ENCODE results near the gene CLCNKA.
A peak's percentile ranks its signal among the peaks of the same experiment; 100 is the strongest.
"Not testable (repeated sequence)": the region's sequence is repeated elsewhere in the genome, so short reads cannot be mapped to it uniquely, and the experiment has no call there.

CLCNKA gene

DNA sequence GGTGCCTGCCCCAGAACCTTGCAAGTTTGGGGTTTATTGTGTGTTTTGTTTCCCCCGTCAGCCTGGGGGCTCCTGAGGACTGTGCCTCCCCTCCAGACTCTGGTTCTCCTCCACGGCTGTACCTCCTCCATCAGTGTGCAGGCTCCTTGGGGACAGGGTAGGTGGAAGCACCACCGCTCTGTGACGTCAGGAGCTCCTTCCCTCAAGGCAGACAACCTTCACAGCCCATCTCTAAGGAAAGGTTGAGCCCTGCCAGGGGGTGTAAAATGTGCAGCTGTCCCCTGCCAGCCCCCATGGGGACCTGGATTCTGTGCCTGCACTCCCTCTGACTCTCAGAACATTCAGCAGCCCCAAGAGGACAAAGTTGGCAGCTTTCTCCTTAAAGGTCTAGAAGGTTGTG, 3.5 kb upstream of the CLCNKA start:
- no peak for DNase-seq
- H3K27ac Mint-ChIP-seq, result no peak overlapping the region

DNA sequence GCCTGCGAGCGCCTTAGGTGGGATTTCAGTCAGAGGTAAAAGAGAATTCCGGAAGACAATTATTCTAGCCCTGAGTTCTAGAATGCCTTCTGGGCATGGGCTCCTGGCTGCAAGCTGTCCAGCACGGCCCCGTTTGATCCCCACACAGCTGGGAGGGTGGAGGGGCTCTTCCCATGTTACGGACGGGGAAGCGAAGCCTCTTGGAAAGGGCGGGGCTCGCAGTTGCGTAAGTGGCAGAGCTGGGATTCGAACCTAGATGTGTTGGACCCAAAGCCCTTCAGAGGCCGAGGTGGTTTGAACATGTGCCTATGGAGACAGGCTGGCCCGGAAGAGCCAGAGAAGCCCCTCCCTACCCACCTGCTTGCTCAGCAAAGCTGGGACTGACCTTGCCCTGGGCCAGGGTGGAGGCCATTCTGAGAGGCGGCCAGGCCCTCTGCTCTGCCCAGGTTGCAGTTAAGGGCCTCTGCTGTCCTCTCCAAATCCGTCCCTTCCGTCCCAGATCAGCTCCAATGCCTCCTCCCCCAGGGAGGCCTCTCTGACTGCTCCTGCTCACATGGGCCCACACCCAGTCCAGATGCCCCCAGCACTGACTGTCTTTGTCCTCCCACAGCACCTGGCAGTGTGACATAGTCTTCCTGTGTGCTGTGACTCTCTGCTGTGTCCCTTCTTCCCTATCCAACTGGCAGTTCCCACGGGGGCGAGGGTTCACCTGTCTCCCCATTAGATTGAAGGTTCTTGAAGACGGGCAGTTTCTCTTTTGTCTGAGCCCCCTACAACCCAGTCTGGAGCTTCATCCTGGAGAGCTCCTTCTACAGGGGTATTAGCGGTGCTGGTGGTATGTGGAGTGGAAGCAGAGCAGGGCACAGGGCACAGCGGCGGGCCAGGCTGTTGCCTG, 2.8 kb upstream of the CLCNKA start:
- DNase-seq (no peak), ATAC-seq (replicated peaks) (no peak)
- no peaks in the 10 kb centered on the region for H3K9me3 Mint-ChIP-seq
- no peak overlapping the region for H3K4me3 Mint-ChIP-seq
- peaks cover 21 to 28% of the 10 kb centered on the region in 2 donors for H3K4me1 Mint-ChIP-seq
- H3K36me3 Mint-ChIP-seq, result no peaks in the 10 kb centered on the region
- H3K27me3 Mint-ChIP-seq, result peaks cover 14 to 24% of the 10 kb centered on the region in 2 donors
- peak overlapping the region; percentile 51 for H3K27ac Mint-ChIP-seq

More for the DNA sequence above, 3.5 kb upstream of the CLCNKA start:
- Mint-ChIP-seq H3K9me3 (no peaks in the 10 kb centered on the region), H3K27me3 (peaks cover 14 to 20% of the 10 kb centered on the region in 2 donors), H3K4me1 (peaks cover 26 to 34% of the 10 kb centered on the region in 2 donors), H3K4me3 (no peak overlapping the region), H3K36me3 (no peaks in the 10 kb centered on the region)
- ATAC-seq (replicated peaks), result no peak

DNA sequence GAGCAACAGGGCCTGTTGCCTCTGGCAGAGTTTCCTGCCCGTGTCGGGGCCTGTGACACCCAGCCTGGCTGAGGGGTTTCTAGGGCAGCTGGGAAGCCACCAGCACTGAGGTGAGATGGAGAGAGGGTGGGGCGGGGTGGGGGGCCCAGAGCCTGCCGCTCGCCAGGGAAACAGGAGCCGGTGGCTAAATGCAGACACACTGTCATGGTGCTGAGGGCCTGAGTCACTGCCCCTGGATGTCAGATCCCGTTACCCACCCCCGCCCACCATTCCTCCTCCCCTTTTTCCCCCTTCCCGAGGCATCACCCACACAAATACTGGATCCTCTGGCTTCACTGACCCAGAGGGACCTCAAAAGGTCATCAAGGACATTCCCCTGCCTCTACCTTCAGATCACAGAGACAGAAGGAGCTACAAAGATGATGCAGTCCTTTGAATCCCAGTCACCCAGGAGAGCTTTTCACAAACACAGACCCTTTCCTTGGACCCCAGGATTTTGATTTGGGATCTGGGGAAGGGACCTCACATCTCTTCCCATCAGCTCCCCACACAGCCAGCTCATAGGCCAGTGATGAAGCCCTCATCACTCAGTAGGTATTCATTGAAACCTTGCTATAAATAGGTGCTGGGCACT, 2.1 kb upstream of the CLCNKA start:
- Mint-ChIP-seq H3K27ac (peak overlapping the region; percentile 51), H3K9me3 (no peaks in the 10 kb centered on the region), H3K4me1 (peaks cover 13 to 20% of the 10 kb centered on the region in 2 donors), H3K36me3 (no peaks in the 10 kb centered on the region), H3K27me3 (peaks cover 17 to 31% of the 10 kb centered on the region in 2 donors), H3K4me3 (no peak overlapping the region)
- DNase-seq (no peak), ATAC-seq (replicated peaks) (no peak)

DNA sequence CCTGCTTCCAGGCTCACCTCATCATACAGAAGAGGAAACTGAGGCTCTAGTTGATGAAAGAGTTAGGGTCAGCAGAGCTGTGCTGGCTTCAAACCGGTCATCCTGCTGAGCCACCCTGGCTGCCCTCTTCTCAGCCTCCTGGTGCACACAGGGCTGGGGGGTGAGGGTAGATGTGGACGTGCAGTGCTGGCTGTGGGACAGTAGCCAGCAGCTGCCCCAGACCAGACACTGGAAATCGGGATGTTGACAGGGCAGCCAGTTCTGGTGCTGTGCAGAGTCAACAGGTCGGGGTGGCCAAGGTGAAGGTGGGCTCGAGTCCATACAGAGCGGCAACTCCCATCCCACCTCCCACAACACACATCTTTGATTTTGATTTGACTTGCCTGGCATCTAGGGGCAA, 1.5 kb upstream of the CLCNKA start:
- no peak for ATAC-seq (replicated peaks)
- Mint-ChIP-seq H3K4me3 (no peak overlapping the region), H3K27me3 (peaks cover 14 to 32% of the 10 kb centered on the region in 2 donors), H3K9me3 (no peaks in the 10 kb centered on the region), H3K27ac (peak overlapping the region; percentile 62), H3K4me1 (peaks cover 8 to 14% of the 10 kb centered on the region in 2 donors), H3K36me3 (no peaks in the 10 kb centered on the region)
- DNase-seq, result no peak

DNA sequence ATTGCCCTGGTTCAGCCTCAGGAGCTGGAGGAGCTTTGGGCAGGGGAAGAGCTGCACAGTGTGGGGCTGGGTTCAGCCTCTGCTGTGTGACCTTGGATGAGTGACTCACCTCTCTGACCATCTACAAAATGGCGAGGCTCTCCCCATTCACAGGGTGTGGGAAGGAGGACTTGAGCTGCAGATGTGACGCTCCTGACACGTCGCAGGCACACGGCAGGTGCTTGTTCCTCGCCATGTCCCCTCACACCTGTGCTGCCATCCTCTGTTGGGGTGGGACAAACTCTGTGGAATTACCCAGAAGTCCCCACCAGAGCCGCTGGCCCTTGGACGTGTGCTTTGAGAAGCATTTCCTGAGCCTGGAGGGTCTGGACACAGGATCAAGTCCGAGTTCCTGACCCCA, 958 bp upstream of the CLCNKA start:
- DNase-seq; H3K4me1 Mint-ChIP-seq; H3K27ac Mint-ChIP-seq; ATAC-seq (replicated peaks); H3K9me3 Mint-ChIP-seq; H3K4me3 Mint-ChIP-seq; H3K36me3 Mint-ChIP-seq: not testable (repeated sequence)
- H3K27me3 Mint-ChIP-seq, result peaks cover 14 to 32% of the 10 kb centered on the region in 2 donors

DNA sequence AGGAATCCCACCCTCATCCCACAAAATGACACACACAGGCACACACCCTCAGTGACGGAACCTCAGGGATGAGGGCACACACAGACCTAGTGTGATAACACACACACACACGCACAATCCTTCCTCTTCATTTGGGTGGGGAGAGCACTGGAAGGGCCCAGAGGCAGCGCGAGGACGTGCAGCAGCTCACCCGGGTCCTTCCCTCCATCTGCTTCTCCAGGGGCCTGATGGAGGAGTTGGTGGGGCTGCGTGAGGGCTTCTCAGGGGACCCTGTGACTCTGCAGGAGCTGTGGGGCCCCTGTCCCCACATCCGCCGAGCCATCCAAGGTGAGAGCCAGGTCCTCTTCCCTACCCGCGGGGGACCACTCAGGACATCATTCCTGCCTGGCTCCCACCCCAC, 557 bp downstream of the CLCNKA start:
- DNase-seq, result no peak
- Mint-ChIP-seq H3K36me3 (no peaks in the 10 kb centered on the region), H3K27ac (no peak overlapping the region)

DNA sequence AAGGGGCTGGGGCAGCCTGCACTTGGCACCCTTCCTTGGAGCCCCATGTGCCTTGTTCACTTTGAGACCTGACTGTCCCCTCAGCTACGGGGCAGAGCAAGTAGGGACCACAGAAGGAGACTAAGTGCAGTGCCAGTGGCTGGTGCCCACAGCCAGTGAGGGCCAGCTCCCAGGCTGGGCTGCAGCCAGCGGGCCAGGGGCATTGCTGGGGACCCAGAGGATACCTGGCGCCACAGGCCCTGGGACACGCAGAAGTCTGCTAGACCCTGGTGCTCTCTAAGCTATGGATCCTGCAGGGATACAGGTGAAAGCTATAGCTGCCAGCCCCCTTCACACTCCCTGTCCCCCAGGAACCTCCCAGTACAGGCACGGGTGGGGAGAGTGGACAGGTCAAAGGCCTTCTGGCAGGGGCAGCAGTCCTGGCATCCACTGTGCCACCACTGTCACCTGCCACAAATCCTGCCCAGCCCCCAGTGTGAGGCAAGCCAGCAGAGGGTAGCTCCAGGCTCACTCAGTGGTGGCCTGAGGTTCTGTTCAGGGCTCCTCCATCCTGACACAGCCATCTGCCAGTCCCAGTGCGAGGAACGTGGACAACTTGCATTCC, 1.3 kb downstream of the CLCNKA start:
- Mint-ChIP-seq H3K27ac (no peak overlapping the region), H3K27me3 (peaks cover 19 to 37% of the 10 kb centered on the region in 2 donors), H3K36me3 (no peaks in the 10 kb centered on the region), H3K4me3 (no peak overlapping the region), H3K4me1 (peaks cover 6 to 17% of the 10 kb centered on the region in 2 donors), H3K9me3 (no peaks in the 10 kb centered on the region)
- ATAC-seq (replicated peaks) (no peak), DNase-seq (no peak)

More for the DNA sequence above, 557 bp downstream of the CLCNKA start:
- Mint-ChIP-seq H3K9me3 (no peaks in the 10 kb centered on the region), H3K27me3 (peaks cover 14 to 32% of the 10 kb centered on the region in 2 donors), H3K4me1 (peaks cover 2 to 12% of the 10 kb centered on the region in 2 donors), H3K4me3 (no peak overlapping the region)
- no peak for ATAC-seq (replicated peaks)

DNA sequence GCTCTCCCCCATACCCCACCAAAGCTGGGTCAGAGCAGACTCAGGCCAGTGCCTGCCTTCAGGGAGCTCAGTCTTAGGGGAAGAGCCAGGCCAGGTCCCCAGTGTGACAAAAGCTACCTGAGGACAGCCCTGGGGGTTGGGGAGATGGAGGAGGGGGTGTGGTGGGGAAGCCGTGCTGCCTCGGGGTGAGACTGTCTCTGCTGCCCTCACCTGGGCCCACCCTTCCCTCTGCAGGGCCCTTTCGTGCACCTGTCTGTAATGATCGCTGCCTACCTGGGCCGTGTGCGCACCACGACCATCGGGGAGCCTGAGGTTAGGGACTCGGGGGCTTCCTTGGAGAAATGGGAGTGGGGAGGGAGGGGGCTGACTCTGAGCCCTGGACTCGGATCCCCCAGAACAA, 4.5 kb downstream of the CLCNKA start:
- not testable (repeated sequence) for H3K9me3 Mint-ChIP-seq; H3K4me3 Mint-ChIP-seq; ATAC-seq (replicated peaks); H3K36me3 Mint-ChIP-seq; DNase-seq; H3K27ac Mint-ChIP-seq
- Mint-ChIP-seq H3K4me1 (peaks cover 8 to 14% of the 10 kb centered on the region in 2 donors), H3K27me3 (peaks cover 43 to 60% of the 10 kb centered on the region in 2 donors)

DNA sequence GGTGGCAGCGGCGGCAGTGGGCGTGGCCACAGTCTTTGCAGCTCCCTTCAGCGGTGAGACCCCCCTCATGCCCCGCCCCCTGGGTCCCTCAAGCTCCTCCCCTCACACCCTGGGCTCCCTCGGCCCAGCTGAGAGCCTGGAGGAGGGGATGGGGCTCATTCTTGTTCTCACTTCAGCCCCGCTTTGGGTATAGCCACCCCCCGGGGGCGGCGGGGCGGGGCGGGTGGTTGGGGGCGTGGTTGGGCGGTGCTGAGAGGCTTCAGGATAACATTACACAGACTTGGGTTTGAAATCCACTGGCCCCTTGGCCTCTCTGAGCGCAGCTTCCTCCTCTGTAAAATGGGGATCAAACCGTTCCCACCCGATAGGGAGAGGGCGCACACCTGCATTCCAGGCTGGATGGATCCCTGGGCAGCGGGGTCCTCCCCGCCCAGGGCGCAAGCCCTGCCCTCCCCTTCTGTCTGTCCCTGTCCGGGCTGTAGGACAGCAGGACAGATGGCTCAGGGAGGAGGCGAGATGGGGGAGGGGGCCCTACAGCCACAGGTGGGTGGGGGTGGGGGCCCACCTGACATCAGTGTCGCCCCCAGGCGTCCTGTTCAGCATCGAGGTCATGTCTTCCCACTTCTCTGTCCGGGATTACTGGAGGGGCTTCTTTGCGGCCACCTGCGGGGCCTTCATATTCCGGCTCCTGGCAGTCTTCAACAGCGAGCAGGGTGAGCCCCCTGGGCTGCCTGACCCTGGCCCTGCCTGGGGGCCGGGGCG, 5.1 kb downstream of the CLCNKA start:
- Mint-ChIP-seq H3K36me3 (no peaks in the 10 kb centered on the region), H3K27ac (no peak overlapping the region), H3K27me3 (peaks cover 37 to 59% of the 10 kb centered on the region in 2 donors), H3K4me1 (peaks cover 8 to 14% of the 10 kb centered on the region in 2 donors), H3K4me3 (peak overlapping the region in 1 of 2 donors; percentile 72), H3K9me3 (no peaks in the 10 kb centered on the region)
- ATAC-seq (replicated peaks), result peak; percentile 34 to 58
- no peak for DNase-seq

DNA sequence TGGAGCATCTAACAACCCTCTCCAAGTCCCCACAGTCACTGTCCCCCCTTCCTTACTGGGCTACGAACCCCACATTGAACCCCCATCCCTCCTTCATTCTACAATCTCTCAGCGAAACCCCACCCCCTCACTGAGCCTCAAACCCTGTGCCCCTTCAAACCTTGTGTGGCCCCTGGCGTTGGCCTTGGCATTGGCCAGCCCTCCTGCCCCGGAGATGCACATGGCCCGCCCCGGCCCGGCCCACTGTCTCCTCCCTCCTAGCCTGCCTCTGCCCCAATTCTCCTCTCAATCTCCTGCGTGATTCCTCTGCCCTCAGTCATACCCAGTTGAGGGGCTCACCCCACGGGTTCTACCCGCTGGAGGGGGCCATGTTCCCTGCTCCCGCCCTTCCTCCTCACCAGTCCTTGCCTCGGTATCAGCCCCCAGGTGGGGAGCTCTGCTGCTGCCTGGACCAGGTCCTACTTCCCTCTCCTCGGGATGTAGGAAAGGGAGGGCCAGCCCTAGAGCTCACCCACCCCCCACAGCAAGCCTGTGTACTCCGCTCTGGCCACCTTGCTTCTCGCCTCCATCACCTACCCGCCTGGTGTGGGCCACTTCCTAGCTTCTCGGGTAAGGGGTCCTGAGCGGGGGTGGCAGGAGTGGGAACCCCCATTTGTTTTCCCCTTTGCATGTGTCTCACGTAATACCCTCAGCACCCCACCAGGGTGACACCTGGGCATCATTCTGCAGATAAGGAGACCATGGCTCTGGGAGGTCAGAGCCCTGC, 6.6 kb downstream of the CLCNKA start:
- ATAC-seq (replicated peaks) (no peak), DNase-seq (no peak)
- Mint-ChIP-seq H3K27me3 (peaks cover 41 to 59% of the 10 kb centered on the region in 2 donors), H3K4me1 (peaks cover 14 to 22% of the 10 kb centered on the region in 2 donors), H3K9me3 (no peaks in the 10 kb centered on the region), H3K27ac (no peak overlapping the region), H3K4me3 (peak overlapping the region in 1 of 2 donors; percentile 11), H3K36me3 (no peaks in the 10 kb centered on the region)

DNA sequence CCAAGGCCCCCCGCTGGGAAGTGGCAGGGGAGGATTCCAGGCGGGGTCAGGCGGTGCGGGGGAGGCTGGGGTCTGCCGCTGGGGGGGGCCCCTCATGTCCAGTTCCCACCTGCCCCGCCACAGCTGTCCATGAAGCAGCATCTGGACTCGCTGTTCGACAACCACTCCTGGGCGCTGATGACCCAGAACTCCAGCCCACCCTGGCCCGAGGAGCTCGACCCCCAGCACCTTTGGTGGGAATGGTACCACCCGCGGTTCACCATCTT, 7.1 kb downstream of the CLCNKA start:
- not testable (repeated sequence) for DNase-seq; H3K9me3 Mint-ChIP-seq; H3K4me3 Mint-ChIP-seq; ATAC-seq (replicated peaks); H3K36me3 Mint-ChIP-seq; H3K27ac Mint-ChIP-seq
- H3K27me3 Mint-ChIP-seq, result peaks cover 41 to 56% of the 10 kb centered on the region in 2 donors
- H3K4me1 Mint-ChIP-seq, result peaks cover 14 to 22% of the 10 kb centered on the region in 2 donors

DNA sequence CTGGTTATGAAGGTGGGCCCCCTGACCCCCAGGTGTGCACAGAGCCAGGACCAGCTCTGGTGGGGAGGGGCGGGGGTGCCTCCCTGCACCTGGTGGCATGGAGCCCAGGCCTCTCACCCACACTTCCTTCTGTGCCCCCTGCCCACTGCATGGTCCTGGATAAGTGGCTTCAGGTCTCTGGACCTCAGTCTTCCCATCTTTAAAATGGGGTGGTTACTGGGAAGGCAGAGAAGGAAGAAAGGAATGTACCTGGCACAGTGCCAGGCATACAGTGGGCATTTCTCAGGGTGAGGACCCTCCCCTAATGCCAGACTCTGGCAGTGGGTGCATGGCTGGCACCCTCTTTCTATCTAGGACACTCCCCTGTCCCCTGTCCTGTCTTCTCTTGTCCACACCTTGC, 7.5 kb downstream of the CLCNKA start:
- Mint-ChIP-seq H3K9me3 (no peaks in the 10 kb centered on the region), H3K27me3 (peaks cover 43 to 54% of the 10 kb centered on the region in 2 donors), H3K4me3 (no peak overlapping the region), H3K4me1 (peaks cover 14 to 22% of the 10 kb centered on the region in 2 donors), H3K27ac (no peak overlapping the region), H3K36me3 (no peaks in the 10 kb centered on the region)
- ATAC-seq (replicated peaks), result no peak
- no peak for DNase-seq

DNA sequence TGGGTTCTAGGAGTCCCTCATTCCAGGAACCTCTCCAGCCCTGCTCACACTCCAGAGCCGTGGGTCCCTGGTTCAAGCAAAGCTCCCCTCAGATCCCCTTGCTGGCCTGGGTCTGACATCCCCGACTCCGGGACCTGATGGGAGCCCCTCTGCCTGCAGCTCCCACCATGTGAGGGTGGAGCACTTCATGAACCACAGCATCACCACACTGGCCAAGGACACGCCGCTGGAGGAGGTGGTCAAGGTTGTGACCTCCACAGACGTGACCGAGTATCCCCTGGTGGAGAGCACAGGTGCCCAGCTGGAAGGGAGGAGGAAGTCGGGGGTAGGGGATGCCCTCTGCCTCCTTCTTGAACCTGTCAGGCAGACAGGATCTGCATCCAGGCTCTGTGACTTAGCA, 9.7 kb downstream of the CLCNKA start:
- H3K4me3 Mint-ChIP-seq, result no peak overlapping the region
- H3K9me3 Mint-ChIP-seq, result no peaks in the 10 kb centered on the region
- ATAC-seq (replicated peaks) (no peak), DNase-seq (no peak)
- H3K36me3 Mint-ChIP-seq, result no peaks in the 10 kb centered on the region
- H3K4me1 Mint-ChIP-seq, result peaks cover 14 to 22% of the 10 kb centered on the region in 2 donors
- no peak overlapping the region for H3K27ac Mint-ChIP-seq
- peaks cover 41 to 52% of the 10 kb centered on the region in 2 donors for H3K27me3 Mint-ChIP-seq
